KOPT-K1 (cell line): ENCODE data around the gene MRNIP.

ENCODE experiments used
- H3K27ac ChIP-seq: fragments of 200-600 bp; sonication (generic); 2 replicates; pipeline ENCODE4 v1.5.1; 2016; ENCODE audit warnings: antibody characterized with exemption, mild to moderate bottlenecking, low read depth, low read length; ENCODE audit not compliant: poor library complexity, severe bottlenecking
- H3K36me3 ChIP-seq: fragments of 200-600 bp; sonication (generic); 2 replicates; pipeline ENCODE4 v1.5.1; 2017; ENCODE audit warnings: antibody characterized with exemption, mild to moderate bottlenecking, low read length, moderate library complexity; ENCODE audit not compliant: insufficient read depth
- H3K9me3 ChIP-seq: fragments of 200-600 bp; sonication (generic); 2 replicates; pipeline ENCODE4 v1.5.1; 2017; ENCODE audit warnings: antibody characterized with exemption, low read length, mild to moderate bottlenecking; ENCODE audit not compliant: insufficient read depth, poor library complexity, severe bottlenecking

Gene MRNIP

DNA sequence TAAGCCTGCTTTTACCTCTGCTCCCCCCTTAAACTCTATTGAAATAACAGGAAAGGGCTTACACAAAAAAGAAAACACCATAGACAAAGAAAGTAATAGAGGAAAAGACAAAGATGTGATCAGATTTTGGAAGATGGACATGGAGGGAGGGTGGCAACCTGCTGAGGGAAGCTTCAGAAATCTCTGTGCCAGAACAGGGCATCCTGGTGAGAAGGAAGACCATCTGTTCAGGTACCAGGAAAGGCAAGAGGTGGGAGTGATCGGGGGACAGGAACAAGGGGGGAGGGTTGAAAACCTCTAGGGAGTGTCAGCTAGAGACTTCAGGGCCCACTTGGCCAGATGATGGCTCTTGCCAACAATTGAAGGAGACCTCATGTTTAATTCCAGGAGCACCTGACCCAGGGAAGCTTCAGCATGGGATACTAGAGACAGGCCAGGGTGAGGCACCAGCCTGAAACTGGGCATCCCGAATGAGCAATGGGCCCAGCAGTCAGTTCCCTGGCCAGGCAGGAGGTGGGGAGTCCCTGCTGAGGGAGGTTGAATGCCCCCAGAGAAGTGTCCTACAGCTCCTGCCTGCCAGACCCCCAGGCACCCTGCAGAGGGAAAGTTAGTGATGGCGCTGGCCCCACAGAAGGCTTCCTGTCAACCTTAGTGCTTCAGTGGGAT lies 29.7 kb downstream of the MRNIP start:
- Histone ChIP-seq H3K36me3 (peaks cover 79% of the 10 kb centered on the region), H3K27ac (no peak overlapping the region), H3K9me3 (peaks cover 7% of the 10 kb centered on the region)

- Histone ChIP-seq H3K9me3 (peaks cover 7% of the 10 kb centered on the region), H3K27ac (peak overlapping the region; percentile 63), H3K36me3 (peaks cover 77% of the 10 kb centered on the region)
Measured at GRCh38 chr5:179827680-179828079, 30.9 kb downstream of the MRNIP start.

DNA sequence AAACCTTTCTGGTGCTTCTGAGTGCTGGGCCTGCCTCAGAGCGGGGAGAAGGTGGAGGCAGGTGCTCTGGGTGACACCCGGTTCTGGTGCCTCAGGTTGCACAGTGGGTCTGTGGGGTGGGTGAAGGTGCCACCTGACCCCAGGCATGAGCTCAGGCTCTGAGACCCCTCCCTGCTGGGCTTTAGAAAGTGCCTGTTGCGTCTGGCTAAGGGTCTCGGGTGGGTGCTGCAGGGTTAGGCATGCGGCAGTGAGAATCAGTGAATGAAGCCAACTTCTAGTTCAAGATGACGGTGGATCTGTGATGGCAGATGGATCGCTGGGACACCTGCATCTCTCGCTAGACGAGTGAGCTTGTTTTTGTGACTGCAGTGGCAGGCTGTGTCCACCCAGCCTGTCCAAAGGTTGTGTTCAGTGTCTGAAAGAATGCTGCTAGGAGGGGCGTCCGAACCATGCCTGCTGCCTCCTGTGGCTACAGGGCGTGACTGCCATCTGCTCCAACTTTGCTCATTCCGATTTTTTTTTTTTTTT lies 32.9 kb downstream of the MRNIP start:
- H3K27ac ChIP-seq = no peak overlapping the region
- peaks cover 62% of the 10 kb centered on the region for H3K36me3 ChIP-seq
- H3K9me3 ChIP-seq = peaks cover 4% of the 10 kb centered on the region

- Histone ChIP-seq H3K36me3 (peaks cover 52% of the 10 kb centered on the region), H3K27ac (no peak overlapping the region), H3K9me3 (no peaks in the 10 kb centered on the region)
Measured at GRCh38 chr5:179824745-179825112, 33.9 kb downstream of the MRNIP start.

DNA sequence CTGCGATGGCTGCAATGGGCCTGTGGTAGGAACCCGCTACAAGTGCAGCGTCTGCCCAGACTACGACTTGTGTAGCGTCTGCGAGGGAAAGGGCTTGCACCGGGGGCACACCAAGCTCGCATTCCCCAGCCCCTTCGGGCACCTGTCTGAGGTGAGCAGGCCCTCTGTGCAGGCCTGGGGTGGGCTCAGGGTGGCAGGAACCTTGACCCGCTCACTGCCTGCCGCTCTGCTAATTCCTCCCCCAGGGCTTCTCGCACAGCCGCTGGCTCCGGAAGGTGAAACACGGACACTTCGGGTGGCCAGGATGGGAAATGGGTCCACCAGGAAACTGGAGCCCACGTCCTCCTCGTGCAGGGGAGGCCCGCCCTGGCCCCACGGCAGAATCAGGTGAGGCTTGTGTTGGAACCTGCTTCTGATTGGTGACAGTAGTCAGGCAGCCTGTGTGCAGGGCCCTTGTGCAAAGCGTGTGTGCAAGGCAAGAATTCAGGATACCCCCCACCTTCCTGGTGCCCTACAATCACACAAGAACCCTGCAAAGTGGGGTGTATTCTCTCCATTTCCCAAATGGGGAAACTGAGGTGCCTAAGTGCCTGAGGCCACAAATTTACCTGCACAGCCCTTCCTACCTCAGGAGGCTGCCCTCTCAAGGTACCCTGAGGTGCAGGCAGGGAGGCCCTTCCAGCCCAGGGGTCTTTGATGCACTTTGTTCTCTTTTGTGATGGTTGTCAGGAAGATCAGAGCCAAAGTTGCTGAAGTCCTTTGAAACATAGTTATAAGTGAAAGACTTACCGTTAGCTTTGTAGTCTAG lies 34.5 kb downstream of the MRNIP start:
- no peak overlapping the region for H3K27ac ChIP-seq
- no peaks in the 10 kb centered on the region for H3K9me3 ChIP-seq

GRCh38 chr5:179822444-179822990 lies 36.1 kb downstream of the MRNIP start:
- Histone ChIP-seq H3K36me3 (peaks cover 44% of the 10 kb centered on the region), H3K27ac (no peak overlapping the region), H3K9me3 (no peaks in the 10 kb centered on the region)

More for the DNA sequence above, 34.5 kb downstream of the MRNIP start:
- peaks cover 49% of the 10 kb centered on the region for H3K36me3 ChIP-seq

DNA sequence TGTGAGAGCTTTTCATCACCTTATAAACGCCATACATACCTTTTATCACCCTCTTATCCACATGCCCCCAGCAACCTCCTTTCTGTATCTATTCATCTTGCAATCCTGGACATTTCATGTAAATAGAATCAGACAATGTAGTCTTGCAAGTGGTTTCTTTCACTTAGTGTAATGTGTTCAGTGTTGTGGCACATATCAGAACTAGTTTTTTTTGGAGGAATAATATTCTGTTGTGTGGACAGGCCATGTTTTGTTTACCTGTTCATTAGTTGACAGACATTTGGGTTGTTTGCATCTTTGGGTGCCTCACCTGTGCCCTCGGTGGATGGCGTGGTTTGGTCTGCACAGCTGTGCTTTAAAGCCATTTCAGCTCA lies 36.6 kb downstream of the MRNIP start:
- Histone ChIP-seq H3K36me3 (peaks cover 43% of the 10 kb centered on the region), H3K27ac (no peak overlapping the region)

GRCh38 chr5:179821298-179822058 lies 37.1 kb downstream of the MRNIP start:
- peaks cover 38% of the 10 kb centered on the region for H3K36me3 ChIP-seq
- H3K9me3 ChIP-seq = no peaks in the 10 kb centered on the region
- peak overlapping the region; percentile 80 for H3K27ac ChIP-seq

More for the DNA sequence above, 36.6 kb downstream of the MRNIP start:
- no peaks in the 10 kb centered on the region for H3K9me3 ChIP-seq

GRCh38 chr5:179820483-179821297 lies 37.9 kb downstream of the MRNIP start, which contains the start of gene SQSTM1:
Gene SQSTM1, plus strand, starts transcription at chr5:179820905. Its CDS starts 32 bp downstream, at chr5:179820937.
- H3K36me3 ChIP-seq = peaks cover 31% of the 10 kb centered on the region
- H3K9me3 ChIP-seq = no peaks in the 10 kb centered on the region
- H3K27ac ChIP-seq = peak within 1 kb of the TSS; percentile 80

GRCh38 chr5:179820127-179820482 lies 38.5 kb downstream of the MRNIP start:
- Histone ChIP-seq H3K27ac (peak overlapping the region; percentile 80), H3K9me3 (no peaks in the 10 kb centered on the region), H3K36me3 (peaks cover 25% of the 10 kb centered on the region)

- Histone ChIP-seq H3K9me3 (no peaks in the 10 kb centered on the region), H3K36me3 (peaks cover 19% of the 10 kb centered on the region), H3K27ac (no peak overlapping the region)
Measured at GRCh38 chr5:179819296-179820126, 39.1 kb downstream of the MRNIP start.

DNA sequence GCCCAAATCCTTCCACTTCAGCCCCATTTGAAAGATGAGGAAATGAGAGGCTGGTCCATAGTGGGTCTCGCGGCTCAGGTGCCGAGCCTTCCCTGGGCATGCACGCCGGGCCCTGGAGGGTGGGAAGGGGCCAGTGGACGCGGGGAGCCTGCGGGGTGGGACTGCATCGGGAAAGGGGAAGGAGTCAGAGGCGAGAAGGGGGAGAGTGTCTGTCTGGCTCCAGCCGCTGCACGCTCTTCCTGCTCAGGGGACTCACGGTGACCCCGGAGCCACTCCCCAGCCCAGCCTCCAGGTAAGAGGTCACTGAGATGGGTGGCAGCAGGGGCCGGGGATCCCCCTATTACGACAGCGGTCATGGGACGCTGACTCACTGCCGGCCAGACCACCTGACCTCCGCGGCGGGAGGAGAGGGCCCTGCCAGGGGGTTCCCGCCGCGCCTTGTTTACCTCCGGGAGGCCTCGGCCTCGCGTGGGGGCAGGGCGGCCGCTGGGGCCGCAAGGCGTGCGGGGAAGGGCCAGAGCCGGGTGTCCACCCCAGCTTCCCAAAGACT lies 39.8 kb downstream of the MRNIP start:
- Histone ChIP-seq H3K27ac (no peak overlapping the region), H3K36me3 (peaks cover 12% of the 10 kb centered on the region), H3K9me3 (no peaks in the 10 kb centered on the region)
